ENCODE measurements around the gene PCSK5. TPM values are rescaled to one million over a fixed set of nuclear protein-coding genes. Genes with fewer than 3 reads are reported as not detected.

The PCSK5 gene
- total RNA-seq, 1 experiment from 2014 or later: 6.9 TPM

- H3K9ac ChIP-seq (ENCODE audit: low read length): no peak overlapping the region
- H3K27ac ChIP-seq (ENCODE audit: low read depth, low read length): no peak overlapping the region
- DNase-seq (ENCODE audit: low read depth, low spot score) (no peak), ATAC-seq (no peak)
- H3K9me2 ChIP-seq (ENCODE audit: insufficient read depth): no peaks in the 10 kb centered on the region
- BruUV-seq (replicated peaks): no TSS peak
- no peak overlapping the region for H2AFZ ChIP-seq (ENCODE audit: low read depth, low read length, poor library complexity, severe bottlenecking)
- TF ChIP-seq CBX3 (IDR thresholded peaks at IDR 0.05; ENCODE audit: low read depth) (no peak), ZFX (IDR thresholded peaks at IDR 0.05) (no peak), SRF (IDR thresholded peaks at IDR 0.05; ENCODE audit: low read depth) (no peak), ZNF274 (IDR thresholded peaks at IDR 0.05; ENCODE audit: low read depth, low read length) (no peak), RAD21 (IDR thresholded peaks at IDR 0.05; ENCODE audit: low read depth) (no peak), EZH2 (IDR thresholded peaks at IDR 0.05) (no peak)
- TF ChIP-seq, protein P1, sequence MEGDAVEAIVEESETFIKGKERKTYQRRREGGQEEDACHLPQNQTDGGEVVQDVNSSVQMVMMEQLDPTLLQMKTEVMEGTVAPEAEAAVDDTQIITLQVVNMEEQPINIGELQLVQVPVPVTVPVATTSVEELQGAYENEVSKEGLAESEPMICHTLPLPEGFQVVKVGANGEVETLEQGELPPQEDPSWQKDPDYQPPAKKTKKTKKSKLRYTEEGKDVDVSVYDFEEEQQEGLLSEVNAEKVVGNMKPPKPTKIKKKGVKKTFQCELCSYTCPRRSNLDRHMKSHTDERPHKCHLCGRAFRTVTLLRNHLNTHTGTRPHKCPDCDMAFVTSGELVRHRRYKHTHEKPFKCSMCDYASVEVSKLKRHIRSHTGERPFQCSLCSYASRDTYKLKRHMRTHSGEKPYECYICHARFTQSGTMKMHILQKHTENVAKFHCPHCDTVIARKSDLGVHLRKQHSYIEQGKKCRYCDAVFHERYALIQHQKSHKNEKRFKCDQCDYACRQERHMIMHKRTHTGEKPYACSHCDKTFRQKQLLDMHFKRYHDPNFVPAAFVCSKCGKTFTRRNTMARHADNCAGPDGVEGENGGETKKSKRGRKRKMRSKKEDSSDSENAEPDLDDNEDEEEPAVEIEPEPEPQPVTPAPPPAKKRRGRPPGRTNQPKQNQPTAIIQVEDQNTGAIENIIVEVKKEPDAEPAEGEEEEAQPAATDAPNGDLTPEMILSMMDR (IDR thresholded peaks at IDR 0.05 in 2 of 3, conservative IDR thresholded peaks at IDR 0.05 in 1 of 3; ENCODE audit: borderline replicate concordance in 1 of 3, insufficient read depth in 1 of 3, low read depth in 2 of 3, low read length in 2 of 3): no peak
- TF ChIP-seq, protein P2, sequence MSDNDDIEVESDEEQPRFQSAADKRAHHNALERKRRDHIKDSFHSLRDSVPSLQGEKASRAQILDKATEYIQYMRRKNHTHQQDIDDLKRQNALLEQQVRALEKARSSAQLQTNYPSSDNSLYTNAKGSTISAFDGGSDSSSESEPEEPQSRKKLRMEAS (IDR thresholded peaks at IDR 0.05): no peak
- no peaks in the 10 kb centered on the region for H3K79me2 ChIP-seq (ENCODE audit: insufficient read depth, low read length)
- no peaks in the 10 kb centered on the region for H3K27me3 ChIP-seq (ENCODE audit: insufficient read depth, low read length)
- H3K4me3 ChIP-seq (replicated peaks in 1 of 2; ENCODE audit: low read depth in 1 of 2, low read length in 2 of 2): no peak overlapping the region
- H3K9me3 ChIP-seq (ENCODE audit: control insufficient read depth in 1 of 2, insufficient read depth in 1 of 2, low read depth in 1 of 2, low read length in 2 of 2): no peaks in the 10 kb centered on the region
- ChIA-PET CTCF (interaction anchor here (2.0 kb wide), 1 partner anchor 15 kb away, joined by 14 read pairs; no protein-coding TSS in a partner anchor), RAD21 (ENCODE audit: low non-redundant PET in 1 of 2, low total read pairs in 2 of 2, uncharacterized antibody in 2 of 2, unreplicated experiment in 2 of 2) (no interaction called here), POLR2A (interaction anchor here (3.0 kb wide), 1 partner anchor 9 kb away, joined by 14 read pairs; the partner anchor contains the start of gene PCSK5)
- intact Hi-C loops (cut with micrococcal nuclease): no loop called here
- no peak overlapping the region for H3K4me2 ChIP-seq (ENCODE audit: low read length)
- no peaks in the 10 kb centered on the region for H4K20me1 ChIP-seq (ENCODE audit: insufficient read depth)
- H3K36me3 ChIP-seq (ENCODE audit: control insufficient read depth in 1 of 2, insufficient read depth in 2 of 2, low read length in 2 of 2): no peaks in the 10 kb centered on the region
- H3K4me1 ChIP-seq (ENCODE audit: control insufficient read depth in 1 of 2, insufficient read depth in 2 of 2, low read length in 2 of 2): no peaks in the 10 kb centered on the region
Observed at GRCh38 chr9:75880618-75881017, 9.9 kb upstream of the PCSK5 start.

GRCh38 chr9:75881761-75882160, 8.7 kb upstream of the PCSK5 start:
- Histone ChIP-seq H3K79me2 (ENCODE audit: insufficient read depth, low read length) (no peaks in the 10 kb centered on the region), H3K9me2 (ENCODE audit: insufficient read depth) (no peaks in the 10 kb centered on the region), H2AFZ (ENCODE audit: low read depth, low read length, poor library complexity, severe bottlenecking) (no peak overlapping the region), H3K27ac (ENCODE audit: low read depth, low read length) (no peak overlapping the region), H3K9ac (ENCODE audit: low read length) (no peak overlapping the region), H3K9me3 (ENCODE audit: control insufficient read depth in 1 of 2, insufficient read depth in 1 of 2, low read depth in 1 of 2, low read length in 2 of 2) (no peaks in the 10 kb centered on the region), H3K4me2 (ENCODE audit: low read length) (no peak overlapping the region), H3K36me3 (ENCODE audit: control insufficient read depth in 1 of 2, insufficient read depth in 2 of 2, low read length in 2 of 2) (no peaks in the 10 kb centered on the region), H3K4me1 (ENCODE audit: control insufficient read depth in 1 of 2, insufficient read depth in 2 of 2, low read length in 2 of 2) (no peaks in the 10 kb centered on the region), H4K20me1 (ENCODE audit: insufficient read depth) (no peaks in the 10 kb centered on the region), H3K27me3 (ENCODE audit: insufficient read depth, low read length) (no peaks in the 10 kb centered on the region), H3K4me3 (replicated peaks in 1 of 2; ENCODE audit: low read depth in 1 of 2, low read length in 2 of 2) (no peak overlapping the region)
- no TSS peak for BruUV-seq (replicated peaks)
- ChIA-PET CTCF (interaction anchor here (2.0 kb wide), 1 partner anchor 16 kb away, joined by 14 read pairs; no protein-coding TSS in a partner anchor), POLR2A (interaction anchor here (3.0 kb wide), 1 partner anchor 8 kb away, joined by 14 read pairs; the partner anchor contains the start of gene PCSK5), RAD21 (ENCODE audit: low non-redundant PET in 1 of 2, low total read pairs in 2 of 2, uncharacterized antibody in 2 of 2, unreplicated experiment in 2 of 2) (no interaction called here)
- DNase-seq (ENCODE audit: low read depth, low spot score) (no peak), ATAC-seq (no peak)
- intact Hi-C loops (cut with micrococcal nuclease): no loop called here
- TF ChIP-seq, protein P1 (IDR thresholded peaks at IDR 0.05 in 2 of 3, conservative IDR thresholded peaks at IDR 0.05 in 1 of 3; ENCODE audit: borderline replicate concordance in 1 of 3, insufficient read depth in 1 of 3, low read depth in 2 of 3, low read length in 2 of 3): no peak
- TF ChIP-seq EGR1 (IDR thresholded peaks at IDR 0.05; ENCODE audit: low read depth): no peak
- no peak for TF ChIP-seq JUND (IDR thresholded peaks at IDR 0.05)
- TF ChIP-seq ZFX (IDR thresholded peaks at IDR 0.05): no peak
- no peak for TF ChIP-seq CBX3 (IDR thresholded peaks at IDR 0.05; ENCODE audit: low read depth)
- TF ChIP-seq, protein P2 (IDR thresholded peaks at IDR 0.05): no peak
- TF ChIP-seq ZNF274 (IDR thresholded peaks at IDR 0.05; ENCODE audit: low read depth, low read length): no peak
- TF ChIP-seq YY1 (IDR thresholded peaks at IDR 0.05; ENCODE audit: extremely low read depth, insufficient replicate concordance, low read depth, low read length): no peak
- TF ChIP-seq ATF3 (IDR thresholded peaks at IDR 0.05): no peak
- no peak for TF ChIP-seq SRF (IDR thresholded peaks at IDR 0.05; ENCODE audit: low read depth)
